Naive thymus-derived CD4-positive, alpha-beta T cell (primary cell): ENCODE measurements around the gene RPS15. TPM values are rescaled to one million over a fixed set of nuclear protein-coding genes. Genes with fewer than 3 reads are reported as not detected.

ENCODE experiments used
- ATAC-seq: fragments of 150-1000 bp; cut with Tn5 transposase; 2 replicates; pipeline ENCODE4 v1.10.0; 2021; ENCODE audit warnings: mild to moderate bottlenecking, moderate library complexity
- CTCF ChIA-PET: fragments of 350-600 bp; sonication (Branson Sonifier 250); formaldehyde crosslinking; loops from one replicate; lab custom pipeline; 2021; ENCODE audit warnings: antibody characterized with exemption; lab: Charles Lee
- POLR2A ChIA-PET: fragments of 350-600 bp; sonication (Branson Sonifier 250); formaldehyde crosslinking; loops from one replicate; lab custom pipeline; 2021; ENCODE audit warnings: antibody characterized with exemption, inconsistent platforms; lab: Charles Lee
- DNase-seq, 9 donors: peaks; one replicate each; pipeline versions ENCODE4 v3.0.0 to v3.0.0-alpha.2; 2020 to 2022; ENCODE audit warnings: mixed read lengths in 1 of 9
- H3K27ac ChIP-seq: one replicate; pipeline ENCODE4 v1.7.0; 2013; ENCODE audit warnings: mild to moderate bottlenecking, low read depth, low read length, moderate library complexity
- H3K27me3 ChIP-seq, 2 donors: one replicate each; pipeline ENCODE4 v1.7.0; 2013; ENCODE audit warnings: low read length in 2 of 2, mild to moderate bottlenecking in 2 of 2, moderate library complexity in 2 of 2; ENCODE audit not compliant: control insufficient read depth in 2 of 2, insufficient read depth in 2 of 2
- H3K36me3 ChIP-seq, 3 experiments: 1 replicate in 2 of 3; 2 replicates in 1 of 3; pipeline ENCODE4 v1.7.0; 2013; ENCODE audit warnings: low read length in 3 of 3, mild to moderate bottlenecking in 3 of 3, moderate library complexity in 1 of 3; ENCODE audit not compliant: insufficient read depth in 3 of 3, control insufficient read depth in 2 of 3
- H3K4me1 ChIP-seq, 2 donors: one replicate each; pipeline ENCODE4 v1.7.0; 2013; ENCODE audit warnings: low read length in 2 of 2, mild to moderate bottlenecking in 2 of 2, moderate library complexity in 1 of 2; ENCODE audit not compliant: control insufficient read depth in 2 of 2, insufficient read depth in 2 of 2
- H3K4me3 ChIP-seq: 2 replicates; pipeline ENCODE4 v1.7.0; 2013; ENCODE audit warnings: mild to moderate bottlenecking, low read length
- H3K9me3 ChIP-seq, 3 experiments: 1 replicate in 2 of 3; 2 replicates in 1 of 3; pipeline ENCODE4 v1.7.0; 2013; ENCODE audit warnings: low read length in 3 of 3; ENCODE audit not compliant: control insufficient read depth in 2 of 3
- H3K27ac Mint-ChIP-seq, 9 donors: one replicate each; pipeline ENCODE4 v1.8.0; 2020 to 2022; ENCODE audit warnings: mixed read lengths in 9 of 9, mild to moderate bottlenecking in 8 of 9, moderate library complexity in 5 of 9, inconsistent platforms in 2 of 9
- H3K27me3 Mint-ChIP-seq, 5 donors: one replicate each; pipeline ENCODE4 v1.8.0; 2021 to 2022; ENCODE audit warnings: mixed read lengths in 5 of 5, mild to moderate bottlenecking in 1 of 5
- H3K36me3 Mint-ChIP-seq, 5 donors: one replicate each; pipeline ENCODE4 v1.8.0; 2020 to 2022; ENCODE audit warnings: mixed read lengths in 5 of 5, mild to moderate bottlenecking in 3 of 5, inconsistent platforms in 1 of 5
- H3K4me1 Mint-ChIP-seq, 7 donors: one replicate each; pipeline ENCODE4 v1.8.0; 2020 to 2022; ENCODE audit warnings: mixed read lengths in 7 of 7, mild to moderate bottlenecking in 3 of 7, inconsistent platforms in 1 of 7
- H3K4me3 Mint-ChIP-seq, 10 donors: one replicate each; pipeline ENCODE4 v1.8.0; 2020 to 2022; ENCODE audit warnings: mild to moderate bottlenecking in 10 of 10, mixed read lengths in 10 of 10, moderate library complexity in 6 of 10, inconsistent platforms in 2 of 10
- H3K9me3 Mint-ChIP-seq, 11 donors: one replicate each; pipeline ENCODE4 v1.8.0; 2020 to 2022; ENCODE audit warnings: mixed read lengths in 11 of 11, mild to moderate bottlenecking in 4 of 11, inconsistent platforms in 1 of 11, moderate library complexity in 1 of 11
- intact Hi-C, 2 donors: fragments of 100-400 bp; cut with micrococcal nuclease; formaldehyde crosslinking; loops; one replicate each; pipeline ENCODE4 v1.15.1; 2023
- polyA plus RNA-seq, 2 donors: library from polyadenylated mRNA; unstranded; fragments of 300-500 nt; fragmentation: Illumina TruSeq; gene quantifications; one replicate each; pipeline ENCODE4 v1.2.3, GENCODE V29; 2021
- total RNA-seq, 6 experiments: library from RNA in 5 of 6; stranded (reverse) in 5 of 6; gene quantifications; 1 replicate in 5 of 6; 2 replicates in 1 of 6; pipeline ENCODE4 v1.2.3 and lab custom pipeline; 2021 to 2026

RPS15 gene
- total and polyA plus RNA-seq, 7 experiments from 2014 or later: 1,300 to 3,761 (median 2,017) TPM

DNA sequence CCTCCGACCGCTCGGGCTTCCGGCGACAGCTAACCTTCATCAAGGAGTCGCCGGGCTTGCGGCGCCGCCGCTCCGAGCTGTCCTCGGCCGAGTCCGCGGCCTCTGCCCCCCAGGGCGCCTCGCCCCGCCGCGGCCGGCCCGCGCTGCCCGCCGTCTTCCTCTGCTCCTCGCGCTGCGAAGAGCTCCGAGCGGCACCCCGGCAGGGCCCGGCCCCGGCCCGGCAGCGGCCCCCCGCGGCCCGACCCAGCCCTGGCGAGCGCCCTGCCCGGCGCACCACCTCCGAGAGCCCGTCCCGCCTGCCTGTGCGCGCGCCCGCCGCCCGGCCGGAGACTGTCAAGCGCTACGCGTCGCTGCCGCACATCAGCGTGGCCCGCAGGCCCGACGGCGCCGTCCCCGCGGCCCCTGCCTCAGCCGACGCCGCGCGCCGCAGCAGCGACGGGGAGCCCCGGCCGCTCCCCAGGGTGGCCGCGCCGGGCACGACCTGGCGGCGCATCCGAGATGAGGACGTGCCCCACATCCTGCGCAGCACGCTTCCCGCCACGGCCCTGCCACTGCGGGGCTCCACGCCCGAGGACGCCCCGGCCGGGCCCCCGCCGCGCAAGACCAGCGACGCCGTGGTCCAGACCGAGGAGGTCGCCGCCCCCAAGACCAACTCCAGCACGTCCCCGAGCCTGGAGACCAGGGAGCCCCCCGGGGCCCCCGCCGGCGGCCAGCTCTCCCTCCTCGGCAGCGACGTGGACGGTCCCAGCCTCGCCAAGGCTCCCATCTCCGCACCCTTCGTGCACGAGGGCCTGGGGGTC, 31.3 kb downstream of the RPS15 start:
- DNase-seq (peak in 4 of 9 donors; percentile 22 to 50 (median 35)), ATAC-seq (peak; percentile 36)
- Mint-ChIP-seq H3K9me3 (no peaks in the 10 kb centered on the region), H3K27ac (no peak overlapping the region), H3K36me3 (no peaks in the 10 kb centered on the region), H3K27me3 (peaks cover 0 to 16% (median 0%) of the 10 kb centered on the region in 5 donors), H3K4me3 (peak overlapping the region in 5 of 10 donors; percentile 67 to 87 (median 74)), H3K4me1 (peaks cover 0 to 14% (median 12%) of the 10 kb centered on the region in 7 donors)
- H3K4me3 ChIP-seq: peak overlapping the region; percentile 59
- peaks cover 19 to 30% of the 10 kb centered on the region in 2 donors for H3K4me1 ChIP-seq
- H3K27me3 ChIP-seq: peaks cover 0 to 6% of the 10 kb centered on the region in 2 donors
- H3K36me3 ChIP-seq: peaks cover 0 to 4% (median 0%) of the 10 kb centered on the region in 3 experiments
- CTCF ChIA-PET: no interaction called here
- H3K27ac ChIP-seq: no peak overlapping the region
- intact Hi-C loops: loop anchor here (1.0 to 5.0 kb wide), 4 partner anchors 10 to 288 kb away; partner anchors contain the start of genes ADAMTSL5 (in 1 of the 2) and C19orf25 (in 1 of the 2)
- POLR2A ChIA-PET: interaction anchor here (0.9 to 1.2 kb wide), 2 partner anchors 7 to 9 kb away, joined by 3 read pairs; no protein-coding TSS in a partner anchor
- no peaks in the 10 kb centered on the region for H3K9me3 ChIP-seq

DNA sequence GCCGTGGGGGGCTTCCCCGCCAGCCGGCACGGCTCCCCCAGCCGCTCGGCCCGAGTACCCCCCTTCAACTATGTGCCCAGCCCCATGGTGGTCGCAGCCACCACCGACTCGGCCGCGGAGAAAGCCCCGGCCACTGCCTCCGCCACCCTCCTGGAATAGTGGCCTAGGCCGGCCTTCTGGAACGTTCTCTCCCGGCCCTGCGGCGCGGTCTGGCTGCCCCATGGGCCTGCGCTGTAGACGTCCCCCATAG, 31.8 kb downstream of the RPS15 start:
- H3K9me3 ChIP-seq: no peaks in the 10 kb centered on the region
- H3K27ac ChIP-seq: no peak overlapping the region
- peaks cover 0 to 16% (median 0%) of the 10 kb centered on the region in 5 donors for H3K27me3 Mint-ChIP-seq
- peaks cover 19 to 30% of the 10 kb centered on the region in 2 donors for H3K4me1 ChIP-seq
- no peaks in the 10 kb centered on the region for H3K9me3 Mint-ChIP-seq
- ATAC-seq: no peak
- ChIA-PET CTCF (no interaction called here), POLR2A (interaction anchor here (1.7 kb wide), 1 partner anchor 9 kb away, joined by 5 read pairs; the partner anchor contains the start of gene C19orf25)
- H3K4me3 Mint-ChIP-seq: peak overlapping the region; percentile 42 to 87 (median 74)
- H3K36me3 ChIP-seq: peaks cover 0 to 9% (median 0%) of the 10 kb centered on the region in 3 experiments
- H3K4me1 Mint-ChIP-seq: peaks cover 0 to 14% (median 12%) of the 10 kb centered on the region in 7 donors
- intact Hi-C loops: loop anchor here in 1 of 2 donors (1.0 to 2.0 kb wide), 3 partner anchors 9 to 43 kb away; partner anchors contain the start of genes ADAMTSL5 and C19orf25
- peaks cover 0 to 6% of the 10 kb centered on the region in 2 donors for H3K27me3 ChIP-seq
- H3K4me3 ChIP-seq: peak overlapping the region; percentile 59
- no peaks in the 10 kb centered on the region for H3K36me3 Mint-ChIP-seq
- peak overlapping the region in 2 of 9 donors; percentile 43 to 68 for H3K27ac Mint-ChIP-seq
- no peak for DNase-seq

DNA sequence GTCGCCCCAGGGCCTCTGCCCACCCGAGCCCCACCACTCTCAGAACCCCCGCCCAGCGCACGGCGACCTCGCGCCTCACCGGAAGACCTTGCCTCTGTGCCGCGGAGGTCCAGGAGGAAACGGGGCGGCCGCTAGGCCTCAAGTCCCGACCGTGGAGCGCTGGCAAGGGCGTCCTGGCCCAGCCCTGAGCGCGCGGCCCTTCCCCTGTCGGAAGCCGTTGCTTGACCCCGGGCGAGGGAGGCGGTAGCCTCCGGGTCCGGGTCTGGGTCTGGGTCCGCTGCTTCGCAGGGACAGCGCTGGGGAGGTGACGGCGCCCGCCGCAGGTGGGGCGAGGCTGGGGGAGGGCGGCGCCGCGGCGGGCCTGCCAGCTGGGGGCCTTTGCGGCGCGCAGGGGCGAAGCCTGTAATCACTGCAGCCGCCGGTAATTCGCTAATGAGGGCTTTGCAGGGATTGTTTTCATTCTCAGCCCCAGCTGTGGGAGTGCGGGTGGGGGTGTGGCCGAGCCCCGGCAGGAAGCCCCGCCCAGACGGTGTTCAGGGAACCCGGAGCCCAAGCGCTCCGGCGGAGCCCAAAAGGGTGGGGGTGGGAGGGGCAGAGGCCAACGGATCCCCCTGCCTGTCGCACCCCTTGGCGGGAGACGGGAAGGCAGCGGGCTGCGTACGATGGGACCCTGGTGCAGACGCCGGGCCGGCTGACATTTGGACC, 32.3 kb downstream of the RPS15 start:
- Histone ChIP-seq H3K4me3 (peak overlapping the region; percentile 59), H3K36me3 (peaks cover 0 to 14% (median 0%) of the 10 kb centered on the region in 3 experiments), H3K4me1 (peaks cover 19 to 30% of the 10 kb centered on the region in 2 donors), H3K27me3 (peaks cover 0 to 6% of the 10 kb centered on the region in 2 donors), H3K27ac (no peak overlapping the region), H3K9me3 (no peaks in the 10 kb centered on the region)
- CTCF ChIA-PET: no interaction called here
- POLR2A ChIA-PET: interaction anchor here (1.7 kb wide), 1 partner anchor 9 kb away, joined by 5 read pairs; the partner anchor contains the start of gene C19orf25
- H3K27ac Mint-ChIP-seq: peak overlapping the region in 2 of 9 donors; percentile 43 to 68
- no peaks in the 10 kb centered on the region for H3K9me3 Mint-ChIP-seq
- H3K4me1 Mint-ChIP-seq: peaks cover 0 to 14% (median 12%) of the 10 kb centered on the region in 7 donors
- DNase-seq (peak in 8 of 9 donors; percentile 43 to 73 (median 64)), ATAC-seq (peak; percentile 77)
- H3K4me3 Mint-ChIP-seq: peak overlapping the region; percentile 42 to 87 (median 74)
- intact Hi-C loops: loop anchor here in 1 of 2 donors (1.0 to 2.0 kb wide), 3 partner anchors 9 to 42 kb away; partner anchors contain the start of genes ADAMTSL5 and C19orf25
- H3K36me3 Mint-ChIP-seq: no peaks in the 10 kb centered on the region
- H3K27me3 Mint-ChIP-seq: peaks cover 0 to 16% (median 0%) of the 10 kb centered on the region in 5 donors

DNA sequence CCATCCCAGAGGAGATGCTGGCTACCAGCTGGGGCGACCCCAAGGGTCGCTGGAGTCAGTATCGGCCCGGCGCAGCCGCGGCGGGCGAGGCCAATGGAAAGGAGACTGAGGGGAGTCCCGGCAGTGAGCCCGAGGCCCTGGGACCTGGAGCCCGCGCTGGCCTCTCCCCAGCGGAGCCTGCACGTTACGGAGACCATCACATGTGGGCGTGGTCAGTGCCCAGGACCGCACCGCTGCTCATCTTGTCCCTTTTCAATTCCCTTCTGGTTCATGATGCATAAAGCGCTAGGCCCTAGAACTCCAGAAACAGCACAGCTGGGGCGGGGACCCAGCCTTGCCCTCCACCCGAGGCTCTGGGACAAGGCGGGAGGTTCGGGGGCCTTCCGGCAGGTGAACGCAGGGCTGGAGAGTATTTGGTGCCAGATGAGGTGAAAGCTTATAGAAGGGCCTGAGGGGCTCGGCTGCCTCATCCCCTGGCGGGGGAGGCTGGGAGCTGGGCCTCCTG, 32.9 kb downstream of the RPS15 start:
- Mint-ChIP-seq H3K36me3 (no peaks in the 10 kb centered on the region), H3K9me3 (no peaks in the 10 kb centered on the region), H3K27ac (no peak overlapping the region), H3K4me1 (peaks cover 0 to 14% (median 12%) of the 10 kb centered on the region in 7 donors), H3K27me3 (peaks cover 0 to 16% (median 0%) of the 10 kb centered on the region in 5 donors), H3K4me3 (peak overlapping the region; percentile 65 to 87 (median 72))
- DNase-seq (no peak), ATAC-seq (peak; percentile 43)
- H3K27me3 ChIP-seq: peaks cover 0 to 6% of the 10 kb centered on the region in 2 donors
- H3K4me1 ChIP-seq: peaks cover 19 to 30% of the 10 kb centered on the region in 2 donors
- peak overlapping the region; percentile 59 for H3K4me3 ChIP-seq
- H3K36me3 ChIP-seq: peaks cover 0 to 20% (median 0%) of the 10 kb centered on the region in 3 experiments
- H3K9me3 ChIP-seq: no peaks in the 10 kb centered on the region
- ChIA-PET POLR2A (interaction anchor here (0.9 to 1.7 kb wide), 2 partner anchors 8 to 10 kb away, joined by 4 to 5 read pairs; partner anchors contain the start of gene C19orf25), CTCF (interaction anchor here (1.1 kb wide), 1 partner anchor 28 kb away, joined by 3 read pairs; no protein-coding TSS in a partner anchor)
- intact Hi-C loops: loop anchor here in 1 of 2 donors (2.0 kb wide), 1 partner anchor 42 kb away; the partner anchor contains the start of gene ADAMTSL5
- H3K27ac ChIP-seq: no peak overlapping the region

DNA sequence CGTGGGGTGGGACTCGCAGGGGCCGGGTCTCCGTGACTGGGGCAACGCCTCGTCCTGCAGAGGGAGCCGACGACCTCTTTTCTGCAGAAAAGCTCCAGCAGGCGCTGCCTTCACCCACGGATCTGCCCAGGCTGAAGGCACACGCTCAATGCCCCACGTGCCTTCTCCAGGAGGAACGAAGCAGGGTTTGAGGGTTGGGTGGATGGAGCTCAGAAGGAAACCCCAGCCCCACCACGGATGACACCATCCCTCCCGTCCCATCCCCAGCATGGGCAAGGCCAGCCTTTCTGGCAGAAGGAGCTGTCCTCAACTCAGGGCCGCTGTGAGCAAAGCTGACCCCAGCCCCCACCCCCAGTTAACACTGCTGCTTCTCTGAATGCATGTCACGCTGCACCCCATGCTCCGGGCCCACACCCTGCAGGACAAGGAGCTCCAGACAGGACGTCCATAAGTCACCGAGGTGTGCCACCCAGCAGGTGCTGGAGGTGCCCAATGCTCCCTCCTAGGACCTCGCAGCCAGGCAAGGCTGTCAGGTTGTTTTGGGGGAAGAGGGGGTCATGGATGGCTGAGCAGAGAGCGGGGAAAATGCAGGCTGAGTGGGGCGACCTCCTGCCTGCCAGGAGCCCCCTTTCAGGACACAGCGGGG, 33.4 kb downstream of the RPS15 start:
- ATAC-seq (peak; percentile 19), DNase-seq (peak in 1 of 9 donors; percentile 34)
- H3K27ac ChIP-seq: no peak overlapping the region
- H3K36me3 ChIP-seq: peaks cover 0 to 26% (median 0%) of the 10 kb centered on the region in 3 experiments
- Mint-ChIP-seq H3K4me1 (peaks cover 0 to 16% (median 13%) of the 10 kb centered on the region in 7 donors), H3K36me3 (no peaks in the 10 kb centered on the region), H3K4me3 (peak overlapping the region; percentile 14 to 87 (median 72)), H3K27me3 (peaks cover 0 to 16% (median 0%) of the 10 kb centered on the region in 5 donors), H3K9me3 (no peaks in the 10 kb centered on the region), H3K27ac (no peak overlapping the region)
- POLR2A ChIA-PET: interaction anchor here (0.9 to 1.7 kb wide), 4 partner anchors 8 to 197 kb away, joined by 3 to 5 read pairs (median 4); partner anchors contain the start of genes C19orf25 and FAM174C
- peaks cover 0 to 6% of the 10 kb centered on the region in 2 donors for H3K27me3 ChIP-seq
- no peaks in the 10 kb centered on the region for H3K9me3 ChIP-seq
- H3K4me1 ChIP-seq: peaks cover 19 to 30% of the 10 kb centered on the region in 2 donors
- peak overlapping the region; percentile 59 for H3K4me3 ChIP-seq
- CTCF ChIA-PET: interaction anchor here (1.1 kb wide), 1 partner anchor 28 kb away, joined by 3 read pairs; no protein-coding TSS in a partner anchor
- intact Hi-C loops: loop anchor here in 1 of 2 donors (2.0 kb wide), 1 partner anchor 41 kb away; the partner anchor contains the start of gene ADAMTSL5
